ENCODE results near the gene PRSS48.
"Not testable (repeated sequence)": the region's sequence is repeated elsewhere in the genome, so short reads cannot be mapped to it uniquely, and the experiment has no call there.

Gene PRSS48

DNA sequence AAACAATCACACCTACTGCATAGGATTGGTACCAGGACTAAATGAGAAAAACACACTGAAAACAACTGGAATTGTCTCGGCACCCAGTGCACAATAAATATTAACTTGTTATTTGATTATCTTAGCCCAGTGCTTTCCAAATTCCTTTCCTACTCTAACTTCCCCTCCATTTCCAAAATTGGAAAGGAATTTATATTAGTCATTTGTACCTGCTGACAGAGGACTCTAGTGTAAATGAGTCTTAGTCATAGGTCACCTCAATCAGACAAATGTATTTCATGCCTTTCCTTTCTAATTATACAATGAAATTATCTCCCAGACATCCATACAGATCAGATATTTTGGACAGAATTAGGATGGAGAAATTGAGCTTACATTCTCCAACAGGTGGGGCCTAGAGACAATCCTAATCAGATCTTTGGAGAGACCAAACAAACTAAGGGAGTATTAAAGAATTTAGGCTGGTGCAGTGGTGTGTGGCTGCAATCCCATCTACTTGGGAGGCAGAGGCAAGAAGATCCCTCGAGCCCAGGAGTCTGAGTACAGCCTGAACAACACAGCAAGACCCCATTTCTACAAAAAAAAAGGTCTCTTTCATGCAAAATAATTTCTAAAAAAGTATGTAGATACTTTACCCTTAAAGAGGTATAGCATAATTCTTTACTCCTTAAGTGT, 38.4 kb downstream of the PRSS48 start:
- Histone ChIP-seq H3K9ac (ENCODE audit: low read length) (no peak overlapping the region), H3K36me3 (ENCODE audit: control insufficient read depth, insufficient read depth, low read length) (no peaks in the 10 kb centered on the region), H3K4me1 (ENCODE audit: control insufficient read depth, insufficient read depth, low read length) (peaks cover 31% of the 10 kb centered on the region), H3K27ac (ENCODE audit: low read depth, low read length) (peak overlapping the region; percentile 26; the same call in 1 of the 2 replicates), H3K27me3 (ENCODE audit: control insufficient read depth, insufficient read depth, low read length) (no peaks in the 10 kb centered on the region), H3K9me3 (ENCODE audit: control insufficient read depth, insufficient read depth, low read depth, low read length) (no peaks in the 10 kb centered on the region), H3K4me3 (ENCODE audit: low read depth, low read length) (no peak overlapping the region)

DNA sequence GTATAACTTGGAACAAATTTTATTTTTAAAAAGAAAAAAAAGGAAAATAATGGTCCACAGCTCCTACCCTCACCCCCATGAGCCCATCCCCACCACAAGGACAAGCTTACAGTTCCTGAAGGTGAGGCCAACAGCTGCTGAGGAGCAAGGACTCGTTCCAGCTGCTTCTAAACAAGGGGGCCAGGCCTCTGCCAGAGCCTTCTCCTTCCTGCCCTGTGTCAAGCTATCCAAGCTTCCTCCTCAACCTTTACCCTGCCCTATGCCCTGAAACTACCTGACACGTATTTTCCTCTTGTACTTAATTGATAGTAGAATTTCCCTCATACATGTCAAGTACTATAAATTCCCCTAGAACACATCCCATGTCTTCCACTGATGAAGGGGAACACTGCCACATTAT, 39.7 kb downstream of the PRSS48 start:
- no peak overlapping the region for H3K27ac ChIP-seq (ENCODE audit: low read depth, low read length)
- H3K9ac ChIP-seq (ENCODE audit: low read length), result no peak overlapping the region
- H3K27me3 ChIP-seq (ENCODE audit: control insufficient read depth, insufficient read depth, low read length), result no peaks in the 10 kb centered on the region
- no peak overlapping the region for H3K4me3 ChIP-seq (ENCODE audit: low read depth, low read length)
- H3K4me1 ChIP-seq (ENCODE audit: control insufficient read depth, insufficient read depth, low read length), result peaks cover 33% of the 10 kb centered on the region
- no peaks in the 10 kb centered on the region for H3K9me3 ChIP-seq (ENCODE audit: control insufficient read depth, insufficient read depth, low read depth, low read length)
- H3K36me3 ChIP-seq (ENCODE audit: control insufficient read depth, insufficient read depth, low read length), result no peaks in the 10 kb centered on the region

DNA sequence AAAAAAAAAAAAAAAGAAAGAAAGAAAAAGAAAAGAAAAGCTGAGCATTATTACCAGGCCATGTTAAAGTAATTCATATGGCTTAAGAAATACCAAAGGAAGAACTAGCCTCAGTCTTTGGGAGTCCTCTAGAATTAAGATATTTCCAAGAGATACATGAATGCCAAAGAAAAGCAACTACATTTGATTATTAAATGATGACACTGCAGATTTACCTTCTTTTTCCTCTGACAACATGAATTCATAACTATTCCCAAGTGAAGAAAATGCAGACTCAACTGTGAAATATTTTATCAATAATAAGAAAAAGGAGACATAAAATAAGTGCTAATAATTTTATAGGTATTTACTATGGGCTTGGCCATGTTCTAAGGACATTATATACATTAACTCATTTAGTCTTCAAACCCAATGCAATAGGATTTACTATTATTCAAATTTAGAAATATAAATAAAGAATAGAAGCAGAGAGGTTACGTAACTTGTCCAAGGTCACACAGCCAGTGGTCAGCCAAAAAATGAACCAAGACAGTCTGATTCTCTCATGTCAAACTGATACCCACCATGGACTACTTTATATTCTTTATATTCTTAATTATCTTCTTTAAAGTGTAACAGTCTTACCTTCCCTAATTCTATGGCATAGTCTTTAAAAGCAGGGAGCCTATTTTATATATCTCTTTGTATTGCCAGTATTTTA, 41.5 kb downstream of the PRSS48 start:
- Histone ChIP-seq H3K27me3 (ENCODE audit: control insufficient read depth, insufficient read depth, low read length) (no peaks in the 10 kb centered on the region), H3K36me3 (ENCODE audit: control insufficient read depth, insufficient read depth, low read length) (no peaks in the 10 kb centered on the region), H3K9me3 (ENCODE audit: control insufficient read depth, insufficient read depth, low read depth, low read length) (no peaks in the 10 kb centered on the region), H3K27ac (ENCODE audit: low read depth, low read length) (no peak overlapping the region), H3K4me1 (ENCODE audit: control insufficient read depth, insufficient read depth, low read length) (peaks cover 47% of the 10 kb centered on the region), H3K9ac (ENCODE audit: low read length) (no peak overlapping the region), H3K4me3 (ENCODE audit: low read depth, low read length) (no peak overlapping the region)

DNA sequence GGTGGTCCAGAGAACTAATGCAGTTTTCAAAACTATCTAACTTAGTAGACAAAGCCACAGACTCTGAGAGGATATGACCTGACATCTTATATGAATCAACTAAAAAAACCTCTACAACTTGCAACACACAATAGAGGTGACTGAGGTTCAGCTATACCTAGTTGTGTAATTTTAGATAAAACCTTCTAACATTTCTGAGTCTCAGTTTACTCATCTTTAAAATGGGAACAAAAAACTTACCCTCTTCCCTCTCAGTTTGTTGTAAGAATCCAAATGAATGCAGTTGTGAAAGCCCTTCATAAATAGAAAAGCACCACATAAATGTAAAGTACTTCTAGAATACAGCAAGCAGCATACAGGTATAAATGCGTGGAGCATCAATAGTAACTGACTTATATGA, 42.5 kb downstream of the PRSS48 start:
- H3K27me3 ChIP-seq (ENCODE audit: control insufficient read depth, insufficient read depth, low read length), result no peaks in the 10 kb centered on the region
- H3K36me3 ChIP-seq (ENCODE audit: control insufficient read depth, insufficient read depth, low read length), result no peaks in the 10 kb centered on the region
- no peak overlapping the region for H3K27ac ChIP-seq (ENCODE audit: low read depth, low read length)
- H3K4me3 ChIP-seq (ENCODE audit: low read depth, low read length), result no peak overlapping the region
- H3K4me1 ChIP-seq (ENCODE audit: control insufficient read depth, insufficient read depth, low read length), result peaks cover 41% of the 10 kb centered on the region
- H3K9ac ChIP-seq (ENCODE audit: low read length), result no peak overlapping the region
- H3K9me3 ChIP-seq (ENCODE audit: control insufficient read depth, insufficient read depth, low read depth, low read length), result no peaks in the 10 kb centered on the region

DNA sequence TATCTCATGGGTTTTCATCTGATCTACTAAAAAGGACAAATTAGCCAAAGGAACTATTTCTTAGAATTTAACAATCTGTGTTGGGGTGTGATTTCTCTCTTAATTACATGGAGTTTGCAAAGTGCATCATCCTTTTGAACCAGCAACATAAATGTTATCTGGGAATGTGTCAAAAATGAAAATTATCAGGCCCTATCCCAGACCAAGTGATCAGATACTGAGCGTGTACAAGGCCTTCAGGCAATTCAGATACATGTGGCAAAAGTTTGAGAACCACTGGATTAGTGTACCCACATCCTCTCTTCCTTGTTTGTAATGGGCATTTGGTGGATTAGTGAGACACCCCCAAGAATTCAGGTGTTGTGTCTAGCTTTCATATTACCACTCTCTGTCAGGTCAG, 44.6 kb downstream of the PRSS48 start:
- Histone ChIP-seq H3K27ac (ENCODE audit: low read depth, low read length) (no peak overlapping the region), H3K4me1 (ENCODE audit: control insufficient read depth, insufficient read depth, low read length) (peaks cover 31% of the 10 kb centered on the region), H3K27me3 (ENCODE audit: control insufficient read depth, insufficient read depth, low read length) (peaks cover 2% of the 10 kb centered on the region; the same call in 1 of the 2 replicates), H3K4me3 (ENCODE audit: low read depth, low read length) (no peak overlapping the region), H3K9me3 (ENCODE audit: control insufficient read depth, insufficient read depth, low read depth, low read length) (no peaks in the 10 kb centered on the region), H3K36me3 (ENCODE audit: control insufficient read depth, insufficient read depth, low read length) (no peaks in the 10 kb centered on the region), H3K9ac (ENCODE audit: low read length) (no peak overlapping the region)

DNA sequence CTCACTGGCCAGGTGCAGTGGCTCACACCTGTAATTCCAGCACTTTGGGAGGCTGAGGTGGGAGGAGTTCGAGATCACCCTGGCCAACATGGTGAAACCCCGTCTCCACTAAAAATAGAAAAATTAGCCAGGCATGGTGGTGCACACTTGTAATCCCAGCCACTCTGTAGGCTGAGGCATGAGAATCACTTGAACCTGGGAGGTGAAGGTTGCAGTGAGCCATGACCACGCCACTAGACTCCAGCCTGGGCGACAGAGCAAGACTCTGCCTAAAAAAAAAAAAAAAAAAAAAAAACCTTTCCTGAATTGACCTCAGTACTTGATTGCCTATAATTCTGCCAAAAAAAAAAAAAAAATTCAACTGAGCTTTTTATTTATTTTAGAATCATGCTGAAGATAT, 45.2 kb downstream of the PRSS48 start:
- H3K4me1 ChIP-seq (ENCODE audit: control insufficient read depth, insufficient read depth, low read length), result peaks cover 27% of the 10 kb centered on the region
- not testable (repeated sequence) for H3K4me3 ChIP-seq (ENCODE audit: low read depth, low read length); H3K9ac ChIP-seq (ENCODE audit: low read length); H3K27ac ChIP-seq (ENCODE audit: low read depth, low read length); H3K36me3 ChIP-seq (ENCODE audit: control insufficient read depth, insufficient read depth, low read length); H3K9me3 ChIP-seq (ENCODE audit: control insufficient read depth, insufficient read depth, low read depth, low read length); H3K27me3 ChIP-seq (ENCODE audit: control insufficient read depth, insufficient read depth, low read length)

DNA sequence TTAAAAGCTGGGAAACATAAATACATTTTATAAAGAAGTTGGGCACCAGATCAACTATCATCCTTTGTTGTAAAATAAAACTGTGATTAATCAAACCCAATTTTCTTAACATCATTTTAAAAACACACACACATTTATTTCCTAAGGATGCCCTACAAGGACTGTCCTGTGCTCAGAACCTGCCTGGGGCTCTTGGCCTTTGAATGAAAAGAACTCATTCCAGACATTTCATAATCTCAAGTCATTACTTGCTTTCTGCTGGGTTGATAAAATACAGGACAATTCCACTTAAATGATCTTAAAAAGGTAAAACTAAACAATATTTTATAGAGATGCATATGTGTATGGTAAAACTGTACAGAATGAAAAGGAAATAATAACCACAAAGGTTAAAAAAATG, 45.6 kb downstream of the PRSS48 start:
- Histone ChIP-seq H3K4me3 (ENCODE audit: low read depth, low read length) (peak overlapping the region; percentile 94; the same call in 1 of the 2 replicates), H3K27me3 (ENCODE audit: control insufficient read depth, insufficient read depth, low read length) (peaks cover 2% of the 10 kb centered on the region; the same call in 1 of the 2 replicates), H3K9ac (ENCODE audit: low read length) (no peak overlapping the region), H3K9me3 (ENCODE audit: control insufficient read depth, insufficient read depth, low read depth, low read length) (no peaks in the 10 kb centered on the region), H3K36me3 (ENCODE audit: control insufficient read depth, insufficient read depth, low read length) (no peaks in the 10 kb centered on the region), H3K27ac (ENCODE audit: low read depth, low read length) (no peak overlapping the region; the same call in 1 of the 2 replicates), H3K4me1 (ENCODE audit: control insufficient read depth, insufficient read depth, low read length) (peaks cover 27% of the 10 kb centered on the region)

DNA sequence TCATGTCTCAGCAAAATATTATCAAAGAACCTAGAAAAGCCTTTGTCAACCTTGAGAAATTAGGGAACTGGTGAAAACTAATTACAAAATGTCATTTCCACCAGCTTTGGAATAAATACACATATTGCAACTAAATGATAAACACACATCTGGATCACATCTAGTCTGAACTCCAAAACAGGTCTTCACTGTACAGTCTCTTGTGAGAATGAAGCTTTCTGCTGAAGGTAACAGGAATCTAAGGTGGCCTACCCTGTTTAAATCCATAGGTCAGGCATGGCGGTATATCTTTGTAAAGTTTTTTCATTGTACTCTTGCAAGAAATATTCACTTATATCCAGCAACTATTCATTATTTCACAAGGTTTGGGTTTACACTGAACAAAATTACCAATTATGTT, 46.7 kb downstream of the PRSS48 start:
- Histone ChIP-seq H3K4me3 (ENCODE audit: low read depth, low read length) (peak overlapping the region; percentile 94), H3K9me3 (ENCODE audit: control insufficient read depth, insufficient read depth, low read depth, low read length) (no peaks in the 10 kb centered on the region), H3K4me1 (ENCODE audit: control insufficient read depth, insufficient read depth, low read length) (peaks cover 27% of the 10 kb centered on the region), H3K27me3 (ENCODE audit: control insufficient read depth, insufficient read depth, low read length) (peaks cover 2% of the 10 kb centered on the region; the same call in 1 of the 2 replicates), H3K9ac (ENCODE audit: low read length) (peak overlapping the region; percentile 91), H3K27ac (ENCODE audit: low read depth, low read length) (peak overlapping the region; percentile 97; the same call in 1 of the 2 replicates), H3K36me3 (ENCODE audit: control insufficient read depth, insufficient read depth, low read length) (no peaks in the 10 kb centered on the region)

DNA sequence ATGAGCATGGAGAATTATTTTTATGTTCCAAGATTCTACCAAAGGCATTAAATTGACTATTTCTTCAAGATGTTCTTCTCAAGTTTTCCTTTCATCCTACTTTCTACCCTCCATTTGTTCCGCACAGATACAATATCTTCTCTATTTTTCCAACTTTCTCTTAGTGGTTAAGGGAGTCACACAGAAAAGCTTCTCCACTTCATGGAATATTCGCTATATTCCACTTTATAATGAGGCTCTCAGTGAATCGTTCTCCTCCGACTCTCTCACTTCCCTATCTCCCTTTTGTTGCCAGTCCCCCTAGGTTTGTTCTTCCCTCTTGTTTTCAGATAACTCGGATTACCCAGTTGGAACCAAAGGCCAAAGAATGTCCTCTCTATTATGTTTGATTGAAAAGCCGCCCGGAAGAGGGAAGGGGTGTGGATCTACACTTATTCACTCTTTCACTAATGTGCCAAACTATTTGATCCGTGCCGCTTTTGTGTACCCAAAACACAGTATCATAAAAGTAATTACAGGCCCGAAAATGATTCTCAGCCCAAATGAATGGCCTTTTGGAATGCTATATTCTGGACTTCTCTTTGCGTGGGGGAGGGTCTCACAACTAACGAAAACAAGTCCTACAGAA, 47.3 kb downstream of the PRSS48 start:
- Histone ChIP-seq H3K9me3 (ENCODE audit: control insufficient read depth, insufficient read depth, low read depth, low read length) (no peaks in the 10 kb centered on the region), H3K4me3 (ENCODE audit: low read depth, low read length) (peak overlapping the region; percentile 94), H3K9ac (ENCODE audit: low read length) (peak overlapping the region; percentile 91)

DNA sequence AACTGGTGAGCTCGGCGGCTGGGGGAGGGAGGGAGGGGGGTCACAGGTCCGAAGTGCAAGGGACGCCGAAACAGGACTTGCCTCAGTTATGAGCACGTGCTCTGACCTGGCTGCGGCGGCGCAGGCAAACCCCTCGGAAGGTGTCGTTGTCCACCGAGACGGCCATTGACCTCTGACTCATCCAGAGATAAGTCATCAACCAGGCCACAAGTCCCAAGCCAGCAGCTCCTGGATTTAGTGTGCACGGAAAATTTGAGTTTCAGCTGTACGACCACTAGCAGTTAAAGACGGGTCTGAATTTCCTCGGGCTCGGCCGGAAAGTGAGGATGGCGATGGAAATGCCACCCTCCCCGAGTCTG, 47.8 kb downstream of the PRSS48 start:
- peaks cover 2% of the 10 kb centered on the region; the same call in 1 of the 2 replicates for H3K27me3 ChIP-seq (ENCODE audit: control insufficient read depth, insufficient read depth, low read length)
- H3K9ac ChIP-seq (ENCODE audit: low read length), result peak overlapping the region; percentile 91
- peak overlapping the region; percentile 97 for H3K27ac ChIP-seq (ENCODE audit: low read depth, low read length)
- no peaks in the 10 kb centered on the region for H3K36me3 ChIP-seq (ENCODE audit: control insufficient read depth, insufficient read depth, low read length)
- H3K9me3 ChIP-seq (ENCODE audit: control insufficient read depth, insufficient read depth, low read depth, low read length), result no peaks in the 10 kb centered on the region
- H3K4me3 ChIP-seq (ENCODE audit: low read depth, low read length), result peak overlapping the region; percentile 94
- H3K4me1 ChIP-seq (ENCODE audit: control insufficient read depth, insufficient read depth, low read length), result peaks cover 27% of the 10 kb centered on the region

More for the DNA sequence above, 47.3 kb downstream of the PRSS48 start:
- no peaks in the 10 kb centered on the region for H3K36me3 ChIP-seq (ENCODE audit: control insufficient read depth, insufficient read depth, low read length)
- H3K27me3 ChIP-seq (ENCODE audit: control insufficient read depth, insufficient read depth, low read length), result peaks cover 2% of the 10 kb centered on the region; the same call in 1 of the 2 replicates
- peaks cover 27% of the 10 kb centered on the region for H3K4me1 ChIP-seq (ENCODE audit: control insufficient read depth, insufficient read depth, low read length)
- H3K27ac ChIP-seq (ENCODE audit: low read depth, low read length), result peak overlapping the region; percentile 97

Data from HUES6 (cell line).